GM19240 (cell line): Measurements from ENCODE around the gene FOLR2.

Source experiments
- DNase-seq: peaks from one replicate; pipeline ENCODE4 v3.0.0; 2011; ENCODE audit warnings: low spot score; ENCODE audit not compliant: insufficient read length

The FOLR2 gene

GRCh38 chr11:72229925-72230763 is 13.6 kb downstream of the FOLR2 start:
- no peak for DNase-seq

DNA sequence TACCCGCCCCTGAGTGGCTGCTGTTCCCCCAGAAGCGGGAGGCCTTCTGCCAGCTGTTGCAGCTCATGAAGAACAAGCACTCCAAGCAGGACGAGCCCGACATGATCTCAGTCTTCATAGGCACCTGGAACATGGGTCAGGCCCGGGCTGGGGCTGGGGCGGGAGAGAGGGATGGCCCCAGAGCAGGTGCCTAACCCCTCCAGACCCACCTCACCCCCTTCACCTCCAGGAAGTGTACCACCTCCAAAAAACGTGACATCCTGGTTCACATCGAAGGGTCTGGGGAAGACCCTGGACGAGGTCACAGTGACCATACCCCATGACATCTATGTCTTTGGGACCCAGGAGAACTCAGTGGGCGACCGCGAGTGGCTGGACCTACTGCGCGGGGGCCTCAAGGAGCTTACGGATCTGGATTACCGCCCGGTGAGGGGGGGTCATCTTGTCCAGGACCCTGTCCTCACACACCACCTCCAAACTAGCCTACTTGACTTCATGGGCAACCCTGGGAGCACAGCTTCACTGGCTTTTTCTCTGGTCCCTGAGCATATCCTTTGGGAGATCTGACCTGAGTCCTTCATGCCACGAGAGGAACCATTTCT is 14.3 kb downstream of the FOLR2 start:
- no peak for DNase-seq

GRCh38 chr11:72231396-72232259 is 15.0 kb downstream of the FOLR2 start:
- no peak for DNase-seq

DNA sequence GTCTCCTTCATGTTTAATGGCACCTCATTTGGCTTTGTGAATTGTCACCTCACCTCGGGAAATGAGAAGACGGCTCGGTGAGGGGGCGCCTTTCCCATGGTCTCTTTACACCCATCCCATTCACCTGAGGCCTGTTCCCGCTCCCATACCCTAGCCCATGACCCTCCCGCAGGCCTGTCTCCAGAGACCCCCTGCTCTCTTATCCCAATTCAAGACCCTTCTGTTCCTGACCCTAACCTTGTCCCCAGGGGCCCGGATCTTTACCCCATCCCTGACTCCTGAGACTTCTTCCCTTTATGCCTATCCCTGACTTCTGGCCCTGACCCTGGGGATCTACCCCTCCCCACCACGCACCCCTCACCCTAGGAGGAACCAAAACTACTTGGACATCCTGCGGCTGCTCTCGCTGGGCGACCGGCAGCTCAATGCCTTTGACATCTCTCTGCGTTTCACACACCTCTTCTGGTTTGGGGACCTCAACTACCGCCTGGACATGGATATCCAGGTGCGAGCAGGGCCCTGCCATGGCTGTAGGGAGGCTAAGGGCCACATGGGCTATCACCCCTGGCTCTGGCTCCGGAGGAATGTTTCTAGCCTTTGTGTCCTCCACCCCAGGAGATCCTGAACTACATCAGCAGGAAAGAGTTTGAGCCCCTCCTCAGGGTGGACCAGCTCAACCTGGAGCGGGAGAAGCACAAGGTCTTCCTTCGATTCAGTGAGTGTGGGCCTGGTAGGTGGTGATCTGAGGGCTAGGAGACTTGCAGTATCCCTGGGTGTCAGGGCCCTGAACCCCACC is 15.9 kb downstream of the FOLR2 start:
- no peak for DNase-seq

GRCh38 chr11:72233056-72233772 is 16.6 kb downstream of the FOLR2 start:
- DNase-seq: no peak

DNA sequence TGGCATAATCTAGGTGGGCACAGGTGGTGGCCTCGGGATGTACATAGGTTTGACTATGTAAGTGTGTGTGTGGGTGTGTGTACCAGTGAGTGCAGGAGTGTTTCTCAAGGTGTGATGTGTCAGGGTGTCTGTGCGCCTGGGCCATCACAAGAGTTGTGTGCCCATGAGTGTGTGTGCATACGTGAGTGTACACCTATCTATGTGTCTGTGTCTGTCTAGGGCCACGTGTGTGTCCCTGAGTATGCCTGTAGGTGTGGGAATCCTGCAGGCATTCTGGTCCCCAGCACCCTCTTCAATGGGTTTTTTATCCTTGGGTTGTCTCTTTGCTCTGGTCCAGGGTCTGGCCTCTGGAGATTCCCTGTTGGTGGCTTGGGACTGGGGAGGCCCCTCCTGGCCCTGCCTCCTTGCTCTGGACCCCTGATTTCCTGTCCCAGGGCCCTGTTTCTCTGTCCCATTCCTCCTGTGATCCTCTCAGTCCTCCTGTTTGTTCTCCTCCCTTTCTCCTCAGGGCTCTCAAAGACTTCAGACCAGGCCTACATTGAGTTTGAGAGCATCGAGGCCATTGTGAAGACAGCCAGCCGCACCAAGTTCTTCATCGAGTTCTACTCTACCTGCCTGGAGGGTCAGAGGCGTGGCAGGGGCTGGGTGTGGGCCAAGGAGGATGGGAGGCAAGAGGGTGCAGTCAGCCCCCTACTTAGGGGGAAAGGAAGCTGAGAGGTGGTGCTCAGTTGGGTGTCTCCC is 17.3 kb downstream of the FOLR2 start:
- DNase-seq: no peak

- DNase-seq: no peak
Observed at GRCh38 chr11:72234514-72234830, 17.9 kb downstream of the FOLR2 start.

- no peak for DNase-seq
Observed at GRCh38 chr11:72234920-72235319, 18.3 kb downstream of the FOLR2 start.

- no peak for DNase-seq
Observed at GRCh38 chr11:72235351-72236057, 18.9 kb downstream of the FOLR2 start.

- DNase-seq: no peak
Observed at GRCh38 chr11:72236083-72236697, 19.6 kb downstream of the FOLR2 start.

DNA sequence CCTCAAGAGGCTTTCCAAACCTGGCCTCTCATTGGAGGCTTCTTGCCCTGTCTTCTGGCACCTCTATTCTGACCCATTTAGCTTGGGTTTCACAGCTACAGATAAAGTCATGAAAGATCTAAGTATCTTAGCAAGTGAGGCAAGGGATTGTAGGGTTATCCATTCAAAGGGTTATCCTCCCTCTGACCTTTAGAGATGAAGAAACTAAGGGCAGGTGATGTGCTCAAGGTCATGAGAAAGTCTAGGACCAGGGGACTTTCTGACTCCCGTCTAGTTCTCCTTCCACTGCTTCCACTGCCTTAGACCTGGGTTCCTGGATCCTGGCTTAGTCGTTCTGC is 20.1 kb downstream of the FOLR2 start:
- no peak for DNase-seq

DNA sequence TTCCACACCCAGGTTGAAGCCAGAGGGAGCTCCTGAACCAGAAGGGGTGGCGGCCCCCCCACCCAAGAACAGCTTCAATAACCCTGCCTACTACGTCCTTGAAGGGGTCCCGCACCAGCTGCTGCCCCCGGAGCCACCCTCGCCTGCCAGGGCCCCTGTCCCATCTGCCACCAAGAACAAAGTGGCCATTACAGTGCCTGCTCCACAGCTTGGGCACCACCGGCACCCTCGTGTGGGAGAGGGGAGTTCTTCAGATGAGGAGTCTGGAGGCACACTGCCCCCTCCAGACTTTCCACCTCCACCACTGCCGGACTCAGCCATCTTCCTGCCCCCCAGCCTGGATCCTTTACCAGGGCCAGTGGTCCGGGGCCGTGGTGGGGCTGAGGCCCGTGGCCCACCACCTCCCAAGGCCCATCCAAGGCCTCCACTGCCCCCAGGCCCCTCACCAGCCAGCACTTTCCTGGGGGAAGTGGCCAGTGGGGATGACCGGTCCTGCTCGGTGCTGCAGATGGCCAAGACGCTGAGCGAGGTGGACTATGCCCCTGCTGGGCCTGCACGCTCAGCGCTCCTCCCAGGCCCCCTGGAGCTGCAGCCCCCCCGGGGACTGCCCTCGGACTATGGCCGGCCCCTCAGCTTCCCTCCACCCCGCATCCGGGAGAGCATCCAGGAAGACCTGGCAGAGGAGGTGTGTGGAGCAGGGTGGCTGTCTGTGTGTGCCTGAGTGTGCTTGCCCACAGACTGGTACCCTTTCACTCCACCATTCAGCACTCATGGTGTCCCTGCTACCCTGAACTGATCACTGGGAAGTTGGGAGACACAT is 20.7 kb downstream of the FOLR2 start:
- DNase-seq: no peak

DNA sequence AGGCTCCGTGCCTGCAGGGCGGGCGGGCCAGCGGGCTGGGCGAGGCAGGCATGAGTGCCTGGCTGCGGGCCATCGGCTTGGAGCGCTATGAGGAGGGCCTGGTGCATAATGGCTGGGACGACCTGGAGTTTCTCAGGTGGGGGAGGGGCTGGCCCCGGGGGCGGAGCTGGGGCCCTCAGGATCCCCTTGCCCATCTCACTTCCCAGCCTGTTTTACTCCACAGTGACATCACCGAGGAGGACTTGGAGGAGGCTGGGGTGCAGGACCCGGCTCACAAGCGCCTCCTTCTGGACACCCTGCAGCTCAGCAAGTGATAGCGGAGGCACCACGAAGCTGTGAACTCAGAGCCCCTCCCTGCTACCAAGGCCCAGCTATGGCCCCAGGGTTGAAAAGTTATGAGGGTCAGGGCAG is 21.5 kb downstream of the FOLR2 start:
- peak; percentile 91 for DNase-seq

GRCh38 chr11:72238492-72239312 is 22.1 kb downstream of the FOLR2 start:
- no peak for DNase-seq

DNA sequence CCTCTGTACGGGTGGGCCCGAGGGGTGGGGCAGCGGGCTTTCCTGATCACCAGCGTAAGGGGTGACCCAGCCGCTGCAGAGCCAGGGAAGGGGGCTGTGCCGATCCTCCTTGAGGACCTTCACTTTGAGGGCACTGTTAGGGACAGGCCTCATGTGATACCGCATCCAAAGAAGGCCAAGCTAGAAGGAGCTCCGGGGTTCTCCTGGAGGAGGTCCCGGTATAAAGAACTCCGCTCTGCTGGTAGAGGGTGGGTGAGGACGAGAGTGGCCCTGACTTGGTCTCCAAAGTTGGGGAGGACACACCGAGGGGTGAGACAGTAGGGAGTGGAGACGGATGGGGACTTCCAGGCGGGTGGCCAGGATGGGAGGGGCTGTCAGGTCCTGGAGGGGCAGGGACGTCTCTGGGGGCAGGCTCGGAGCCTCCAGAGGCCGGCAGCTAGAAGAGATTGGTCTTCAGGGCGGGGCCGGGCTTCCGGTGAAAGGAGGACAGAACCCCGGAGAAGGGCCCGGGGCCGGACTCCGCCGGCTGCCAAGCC is 22.8 kb downstream of the FOLR2 start:
- DNase-seq: no peak

- DNase-seq: no peak
Observed at GRCh38 chr11:72239849-72240460, 23.4 kb downstream of the FOLR2 start.
